Natural killer cell (primary cell): ENCODE measurements around the gene WDR47. TPM values are rescaled to one million over a fixed set of nuclear protein-coding genes. Genes with fewer than 3 reads are reported as not detected.
"Not testable (repeated sequence)": the region's sequence is repeated elsewhere in the genome, so short reads cannot be mapped to it uniquely, and the experiment has no call there.

Experiments
- ATAC-seq, 3 donors: fragments of 150-1000 bp in 2 of 3; fragments of 200-7000 bp in 1 of 3; cut with Tn5 transposase; 1 replicate in 1 of 3; 2 replicates in 2 of 3; pipeline ENCODE4 v1.10.0; 2021; ENCODE audit warnings: mild to moderate bottlenecking in 2 of 3, moderate library complexity in 2 of 3
- DNase-seq, 2 donors: peaks; one replicate each; pipeline versions ENCODE4 v3.0.0 to v3.0.0-alpha.2; 2013 to 2021; ENCODE audit warnings: mixed read lengths in 1 of 2
- H3K27ac ChIP-seq: one replicate; pipeline ENCODE4 v1.5.1; 2013; ENCODE audit warnings: mild to moderate bottlenecking, low read length
- H3K27me3 ChIP-seq: one replicate; pipeline ENCODE4 v1.6.1; 2013; ENCODE audit warnings: low read length; ENCODE audit not compliant: control insufficient read depth, insufficient read depth
- H3K36me3 ChIP-seq: one replicate; pipeline ENCODE4 v1.6.1; 2013; ENCODE audit warnings: low read length; ENCODE audit not compliant: control insufficient read depth, insufficient read depth
- H3K4me1 ChIP-seq: one replicate; pipeline ENCODE4 v1.6.1; 2013; ENCODE audit warnings: low read length; ENCODE audit not compliant: control insufficient read depth, insufficient read depth
- H3K4me3 ChIP-seq: one replicate; pipeline ENCODE4 v1.5.1; 2013; ENCODE audit warnings: low read length
- H3K9me3 ChIP-seq: one replicate; pipeline ENCODE4 v1.6.1; 2013; ENCODE audit warnings: low read length; ENCODE audit not compliant: control insufficient read depth, insufficient read depth
- H3K27ac Mint-ChIP-seq, 2 donors: one replicate each; pipeline ENCODE4 v1.8.0; 2022; ENCODE audit warnings: mild to moderate bottlenecking in 2 of 2, mixed read lengths in 2 of 2, moderate library complexity in 1 of 2
- H3K27me3 Mint-ChIP-seq, 2 donors: one replicate each; pipeline ENCODE4 v1.8.0; 2022; ENCODE audit warnings: low read depth in 2 of 2, mixed read lengths in 2 of 2
- H3K36me3 Mint-ChIP-seq: one replicate; pipeline ENCODE4 v1.8.0; 2022; ENCODE audit warnings: mixed read lengths
- H3K4me1 Mint-ChIP-seq, 2 donors: one replicate each; pipeline ENCODE4 v1.8.0; 2022; ENCODE audit warnings: mixed read lengths in 2 of 2
- H3K4me3 Mint-ChIP-seq: one replicate; pipeline ENCODE4 v1.8.0; 2022; ENCODE audit warnings: mild to moderate bottlenecking, moderate library complexity, mixed read lengths
- H3K9me3 Mint-ChIP-seq, 2 donors: one replicate each; pipeline ENCODE4 v1.8.0; 2022; ENCODE audit warnings: mixed read lengths in 2 of 2
- CTCF ChIP-seq: fragments of 200-600 bp; IDR thresholded peaks from one replicate; pipeline ENCODE4 v1.8.0; 2022; ENCODE audit warnings: antibody characterized with exemption
- WGBS: methylation state at CpG from one replicate; pipeline ENCODE4 v1.1.7; 2013; ENCODE audit warnings: missing lambda C conversion rate; ENCODE audit not compliant: insufficient coverage; 5-methylcytosine and 5-hydroxymethylcytosine counted together
- intact Hi-C: fragments of 100-400 bp; cut with micrococcal nuclease; formaldehyde crosslinking; loops from one replicate; pipeline ENCODE4 v1.14.2; 2022
- total RNA-seq, 4 donors: library from RNA; stranded (reverse); fragments of 120-200 nt in 1 of 4; gene quantifications; one replicate each; pipeline versions ENCODE4 v1.2.3 to v1.2.4, GENCODE V29; 2013 to 2022

WDR47 gene
- total RNA-seq, 3 donors from 2014 or later (not counting 1 experiment from before 2014, with no cell fraction given), result 15.7 to 21.3 (median 17.2) TPM

GRCh38 chr1:109027841-109028240 is 14.1 kb downstream of the WDR47 start:
- H3K4me1 Mint-ChIP-seq, result no peaks in the 10 kb centered on the region
- no peak for ATAC-seq
- DNase-seq, result peak in 1 of 2 donors; percentile 11
- H3K27me3 Mint-ChIP-seq, result no peaks in the 10 kb centered on the region
- Histone ChIP-seq H3K4me1 (no peaks in the 10 kb centered on the region), H3K36me3 (no peaks in the 10 kb centered on the region), H3K4me3 (no peak overlapping the region), H3K9me3 (no peaks in the 10 kb centered on the region), H3K27ac (no peak overlapping the region), H3K27me3 (no peaks in the 10 kb centered on the region)
- no peaks in the 10 kb centered on the region for H3K36me3 Mint-ChIP-seq
- TF ChIP-seq CTCF, result peak; percentile 30
- no peaks in the 10 kb centered on the region for H3K9me3 Mint-ChIP-seq
- no peak overlapping the region for H3K27ac Mint-ChIP-seq
- no peak overlapping the region for H3K4me3 Mint-ChIP-seq
- intact Hi-C loops, result no loop called here

GRCh38 chr1:109025694-109026093 is 16.2 kb downstream of the WDR47 start:
- DNase-seq (no peak), ATAC-seq (no peak)
- Histone ChIP-seq H3K9me3 (no peaks in the 10 kb centered on the region), H3K36me3 (no peaks in the 10 kb centered on the region), H3K4me1 (no peaks in the 10 kb centered on the region), H3K27me3 (no peaks in the 10 kb centered on the region), H3K4me3 (no peak overlapping the region), H3K27ac (no peak overlapping the region)
- Mint-ChIP-seq H3K4me3 (no peak overlapping the region), H3K9me3 (no peaks in the 10 kb centered on the region), H3K27me3 (no peaks in the 10 kb centered on the region), H3K4me1 (no peaks in the 10 kb centered on the region), H3K27ac (no peak overlapping the region), H3K36me3 (no peaks in the 10 kb centered on the region)
- TF ChIP-seq CTCF, result no peak
- 95% methylated on average over 6 of the region's 6 CpGs for WGBS
- intact Hi-C loops, result no loop called here

- no peaks in the 10 kb centered on the region for H3K27me3 ChIP-seq
- intact Hi-C loops, result no loop called here
- no peak for DNase-seq
- H3K27ac ChIP-seq, result no peak overlapping the region
- no peaks in the 10 kb centered on the region for H3K4me1 Mint-ChIP-seq
- 100% methylated on average over 2 of the region's 2 CpGs for WGBS
- ATAC-seq, result no peak
- H3K36me3 Mint-ChIP-seq, result no peaks in the 10 kb centered on the region
- no peak for TF ChIP-seq CTCF
- no peak overlapping the region for H3K4me3 ChIP-seq
- H3K27ac Mint-ChIP-seq, result no peak overlapping the region
- no peak overlapping the region for H3K4me3 Mint-ChIP-seq
- no peaks in the 10 kb centered on the region for H3K36me3 ChIP-seq
- no peaks in the 10 kb centered on the region for H3K4me1 ChIP-seq
- no peaks in the 10 kb centered on the region for H3K9me3 ChIP-seq
- no peaks in the 10 kb centered on the region for H3K9me3 Mint-ChIP-seq
- H3K27me3 Mint-ChIP-seq, result no peaks in the 10 kb centered on the region
Measured at GRCh38 chr1:109024646-109025045, 17.3 kb downstream of the WDR47 start.

GRCh38 chr1:109020693-109021257 is 21.1 kb downstream of the WDR47 start:
- no peak for ATAC-seq
- Mint-ChIP-seq H3K4me1 (no peaks in the 10 kb centered on the region), H3K4me3 (no peak overlapping the region), H3K9me3 (no peaks in the 10 kb centered on the region), H3K27ac (no peak overlapping the region), H3K36me3 (peaks cover 15% of the 10 kb centered on the region), H3K27me3 (no peaks in the 10 kb centered on the region)
- Histone ChIP-seq H3K9me3 (peaks cover 2% of the 10 kb centered on the region), H3K36me3 (peaks cover 16% of the 10 kb centered on the region), H3K27me3 (no peaks in the 10 kb centered on the region), H3K4me1 (no peaks in the 10 kb centered on the region), H3K4me3 (no peak overlapping the region), H3K27ac (no peak overlapping the region)
- no peak for DNase-seq
- 97% methylated on average over 3 of the region's 3 CpGs for WGBS
- no peak for TF ChIP-seq CTCF
- intact Hi-C loops, result no loop called here

GRCh38 chr1:109017719-109018118 is 24.2 kb downstream of the WDR47 start:
- peaks cover 15% of the 10 kb centered on the region for H3K36me3 Mint-ChIP-seq
- H3K27me3 ChIP-seq, H3K4me3 Mint-ChIP-seq, intact Hi-C loops, H3K9me3 Mint-ChIP-seq, H3K4me1 Mint-ChIP-seq, ATAC-seq, H3K4me1 ChIP-seq, H3K27ac Mint-ChIP-seq, H3K9me3 ChIP-seq, H3K27ac ChIP-seq, DNase-seq, H3K27me3 Mint-ChIP-seq, H3K4me3 ChIP-seq: not testable (repeated sequence)
- 94% methylated on average over 5 of the region's 6 CpGs for WGBS
- peaks cover 20% of the 10 kb centered on the region for H3K36me3 ChIP-seq
